Smooth muscle cell (in vitro differentiated cells): ENCODE results near the gene RNF4. TPM values are rescaled to one million over a fixed set of nuclear protein-coding genes. Genes with fewer than 3 reads are reported as not detected.

Source experiments
- DNase-seq: peaks from one replicate; lab custom pipeline; 2025; ENCODE audit not compliant: unreplicated experiment; lab: John Stamatoyannopoulos, UW
- H2AFZ ChIP-seq: fragments of 200-600 bp; sonication (generic); 2 replicates; pipeline ENCODE4 v1.6.0; 2016; ENCODE audit warnings: antibody characterized with exemption, low read depth, mild to moderate bottlenecking
- H3F3A ChIP-seq: fragments of 200-600 bp; sonication (generic); 2 replicates; pipeline ENCODE4 v1.6.0; 2017; ENCODE audit warnings: antibody characterized with exemption, low read depth
- H3K27ac ChIP-seq: fragments of 200-600 bp; sonication (generic); 2 replicates; pipeline ENCODE4 v1.5.1; 2016; ENCODE audit warnings: low read depth, mild to moderate bottlenecking
- H3K27me3 ChIP-seq: fragments of 200-600 bp; sonication (generic); 2 replicates; pipeline ENCODE4 v1.6.1; 2016; ENCODE audit warnings: low read depth, mild to moderate bottlenecking
- H3K36me3 ChIP-seq: fragments of 200-600 bp; sonication (generic); 2 replicates; pipeline ENCODE4 v1.5.1; 2016; ENCODE audit warnings: low read depth
- H3K4me1 ChIP-seq: fragments of 200-600 bp; sonication (generic); 2 replicates; pipeline ENCODE4 v1.5.1; 2016; ENCODE audit warnings: low read depth
- H3K4me2 ChIP-seq: fragments of 200-600 bp; sonication (generic); 2 replicates; pipeline ENCODE4 v1.6.0; 2016; ENCODE audit warnings: mild to moderate bottlenecking
- H3K4me3 ChIP-seq: fragments of 200-600 bp; sonication (generic); 2 replicates; pipeline ENCODE4 v1.5.1; 2016; ENCODE audit warnings: mild to moderate bottlenecking
- H3K79me2 ChIP-seq: fragments of 200-600 bp; sonication (generic); 2 replicates; pipeline ENCODE4 v1.6.0; 2016; ENCODE audit warnings: low read depth, mild to moderate bottlenecking
- H3K9ac ChIP-seq: fragments of 200-600 bp; sonication (generic); 2 replicates; pipeline ENCODE4 v1.6.0; 2016; ENCODE audit warnings: low read depth
- H3K9me3 ChIP-seq: fragments of 200-600 bp; sonication (generic); replicated peaks from 2 replicates; pipeline ENCODE4 v1.5.1; 2016; ENCODE audit warnings: low read depth
- H4K20me1 ChIP-seq: fragments of 200-600 bp; sonication (generic); 2 replicates; pipeline ENCODE4 v1.6.0; 2016; ENCODE audit warnings: low read depth
- WGBS: methylation state at CpG from one replicate; pipeline ENCODE4 v1.1.7; 2016; ENCODE audit warnings: low lambda C conversion rate; 5-methylcytosine and 5-hydroxymethylcytosine counted together
- polyA plus RNA-seq: library from polyadenylated mRNA; unstranded; fragments of >200 nt; fragmentation: Nextera tagmentation; extraction: Ambion mirVana; gene quantifications from 2 replicates; pipeline ENCODE4 v1.2.1, GENCODE V29; 2016
- total RNA-seq: library from RNA; depleted of rRNA; stranded (reverse); fragments of >200 nt; gene quantifications from 2 replicates; pipeline ENCODE4 v1.2.3, GENCODE V29; 2014
- TF ChIP-seq, protein P1 (sequence below): fragments of 200-600 bp; sonication (generic); IDR thresholded peaks from 2 replicates; pipeline ENCODE4 v1.5.1; 2017; ENCODE audit warnings: borderline replicate concordance, mild to moderate bottlenecking, antibody characterized with exemption; ENCODE audit not compliant: insufficient read depth, poor library complexity, severe bottlenecking

The RNF4 gene
- total and polyA plus RNA-seq, 2 experiments from 2014 or later: 47.3 to 47.8 TPM

DNA sequence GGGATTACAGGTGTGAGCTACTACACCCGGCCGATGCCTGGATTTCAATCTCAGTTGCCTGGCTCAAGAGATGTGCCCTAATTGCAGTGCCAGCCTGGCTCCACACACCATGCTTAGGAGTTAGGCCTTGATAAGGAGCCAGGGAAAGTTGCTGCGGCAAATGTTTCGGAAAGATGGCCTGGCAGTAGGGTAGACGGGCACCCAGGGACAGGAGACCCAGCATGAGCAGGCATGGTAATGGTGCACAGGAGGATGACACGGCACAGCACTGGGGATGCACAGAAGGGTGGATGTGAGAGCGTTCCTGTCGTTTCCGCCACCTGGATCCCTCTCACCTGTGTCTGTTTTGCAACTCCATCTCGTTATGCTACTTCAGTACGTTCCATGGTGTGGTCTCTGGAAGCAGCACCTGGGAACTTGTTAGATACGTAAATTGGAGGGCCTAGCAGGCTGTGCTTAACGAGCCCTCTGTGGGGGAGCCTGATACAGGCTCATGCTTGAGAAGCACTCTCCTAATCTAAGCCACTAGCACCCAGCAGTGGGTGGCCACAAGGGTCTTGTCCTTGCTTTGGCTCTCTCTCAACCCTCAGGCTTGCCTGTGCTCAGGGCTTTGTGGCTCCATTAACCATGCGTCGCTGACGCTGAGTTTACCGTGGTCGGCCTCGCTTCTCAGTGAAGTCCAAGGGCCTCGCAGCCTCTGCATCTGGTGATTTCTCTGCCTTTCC lies 20.3 kb downstream of the RNF4 start:
- no peaks in the 10 kb centered on the region for H3K9me3 ChIP-seq
- no peaks in the 10 kb centered on the region for H3K36me3 ChIP-seq
- no peak overlapping the region for H2AFZ ChIP-seq
- peaks cover 97% of the 10 kb centered on the region for H3K79me2 ChIP-seq
- no peak for DNase-seq
- H3K4me3 ChIP-seq: no peak overlapping the region
- 91% methylated on average over 20 of the region's 20 CpGs for WGBS
- H3K27ac ChIP-seq: peak overlapping the region; percentile 8
- peaks cover 100% of the 10 kb centered on the region for H4K20me1 ChIP-seq
- H3F3A ChIP-seq: no peaks in the 10 kb centered on the region
- no peaks in the 10 kb centered on the region for H3K27me3 ChIP-seq
- no peak overlapping the region for H3K4me2 ChIP-seq
- no peak overlapping the region for H3K9ac ChIP-seq
- peaks cover 12% of the 10 kb centered on the region for H3K4me1 ChIP-seq
- TF ChIP-seq, protein P1, sequence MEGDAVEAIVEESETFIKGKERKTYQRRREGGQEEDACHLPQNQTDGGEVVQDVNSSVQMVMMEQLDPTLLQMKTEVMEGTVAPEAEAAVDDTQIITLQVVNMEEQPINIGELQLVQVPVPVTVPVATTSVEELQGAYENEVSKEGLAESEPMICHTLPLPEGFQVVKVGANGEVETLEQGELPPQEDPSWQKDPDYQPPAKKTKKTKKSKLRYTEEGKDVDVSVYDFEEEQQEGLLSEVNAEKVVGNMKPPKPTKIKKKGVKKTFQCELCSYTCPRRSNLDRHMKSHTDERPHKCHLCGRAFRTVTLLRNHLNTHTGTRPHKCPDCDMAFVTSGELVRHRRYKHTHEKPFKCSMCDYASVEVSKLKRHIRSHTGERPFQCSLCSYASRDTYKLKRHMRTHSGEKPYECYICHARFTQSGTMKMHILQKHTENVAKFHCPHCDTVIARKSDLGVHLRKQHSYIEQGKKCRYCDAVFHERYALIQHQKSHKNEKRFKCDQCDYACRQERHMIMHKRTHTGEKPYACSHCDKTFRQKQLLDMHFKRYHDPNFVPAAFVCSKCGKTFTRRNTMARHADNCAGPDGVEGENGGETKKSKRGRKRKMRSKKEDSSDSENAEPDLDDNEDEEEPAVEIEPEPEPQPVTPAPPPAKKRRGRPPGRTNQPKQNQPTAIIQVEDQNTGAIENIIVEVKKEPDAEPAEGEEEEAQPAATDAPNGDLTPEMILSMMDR: no peak

DNA sequence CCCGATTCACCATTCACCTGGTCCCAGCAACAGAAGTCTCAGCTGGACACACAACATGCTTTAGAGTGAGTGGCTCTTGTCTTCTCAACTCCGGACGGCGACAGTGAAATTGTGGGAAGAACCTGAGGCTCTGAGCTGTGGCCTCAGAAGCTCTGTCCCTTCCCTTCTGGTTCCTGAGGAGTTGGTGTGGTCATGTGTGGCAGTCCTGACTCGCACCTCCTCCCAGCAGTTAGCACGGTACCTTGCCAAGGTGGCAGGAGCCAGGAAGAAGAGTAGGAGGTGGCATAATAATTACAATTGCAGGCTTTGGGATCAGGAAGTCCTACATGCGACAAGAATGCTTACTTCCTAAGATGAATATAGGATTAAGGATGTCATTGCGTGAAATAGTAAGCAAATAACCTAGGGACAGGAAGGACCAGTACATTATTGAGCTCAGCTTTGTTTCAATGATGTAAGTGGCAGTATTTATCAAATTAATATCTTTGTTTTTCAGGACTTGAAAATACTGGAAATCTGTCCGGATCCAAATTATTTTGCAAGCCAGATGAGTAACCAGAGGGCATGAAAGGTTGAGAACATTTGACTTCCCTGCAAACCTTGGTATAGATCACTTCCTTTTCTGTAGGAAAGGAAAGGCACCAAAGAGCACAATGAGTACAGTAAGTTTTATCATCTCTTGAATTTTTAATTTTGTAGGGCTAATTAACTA lies 21.1 kb downstream of the RNF4 start:
- no peaks in the 10 kb centered on the region for H3K36me3 ChIP-seq
- H3K4me2 ChIP-seq: no peak overlapping the region
- peaks cover 100% of the 10 kb centered on the region for H4K20me1 ChIP-seq
- peaks cover 4% of the 10 kb centered on the region for H3K4me1 ChIP-seq
- no peaks in the 10 kb centered on the region for H3K27me3 ChIP-seq
- TF ChIP-seq, protein P1: no peak
- no peak overlapping the region for H2AFZ ChIP-seq
- no peak overlapping the region for H3K9ac ChIP-seq
- peak overlapping the region; percentile 8 for H3K27ac ChIP-seq
- no peaks in the 10 kb centered on the region for H3F3A ChIP-seq
- H3K79me2 ChIP-seq: peaks cover 89% of the 10 kb centered on the region
- 94% methylated on average over 9 of the region's 9 CpGs for WGBS
- no peak overlapping the region for H3K4me3 ChIP-seq
- no peak for DNase-seq
- no peaks in the 10 kb centered on the region for H3K9me3 ChIP-seq

DNA sequence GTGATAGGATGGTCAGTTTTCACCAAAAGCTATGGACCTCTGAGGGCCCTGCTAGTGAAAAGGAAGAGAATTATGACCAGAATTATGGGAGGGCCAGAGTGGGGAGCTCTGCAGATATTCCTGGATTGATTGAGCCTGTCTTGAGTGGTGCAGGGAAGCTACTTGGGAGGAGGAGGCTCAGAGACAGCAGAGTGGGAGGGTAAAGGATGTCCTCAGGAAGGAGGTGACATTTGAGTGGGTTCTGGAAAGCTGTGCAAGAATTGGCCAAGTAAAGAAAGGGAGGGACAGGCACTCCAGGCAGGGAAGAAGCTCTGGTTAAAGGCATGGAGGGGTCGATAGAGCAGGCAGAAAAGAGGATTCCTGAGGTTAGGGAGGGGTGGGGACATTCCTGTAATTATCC lies 24.1 kb downstream of the RNF4 start:
- H3K9me3 ChIP-seq: no peaks in the 10 kb centered on the region
- DNase-seq: no peak
- peaks cover 98% of the 10 kb centered on the region for H4K20me1 ChIP-seq
- H3K27me3 ChIP-seq: no peaks in the 10 kb centered on the region
- H3K9ac ChIP-seq: no peak overlapping the region
- WGBS: 92% methylated on average over 1 of the region's 1 CpG
- H3K4me3 ChIP-seq: no peak overlapping the region
- H3K4me1 ChIP-seq: no peaks in the 10 kb centered on the region
- no peaks in the 10 kb centered on the region for H3F3A ChIP-seq
- H3K36me3 ChIP-seq: peaks cover 3% of the 10 kb centered on the region
- H3K4me2 ChIP-seq: no peak overlapping the region
- no peak overlapping the region for H3K27ac ChIP-seq
- TF ChIP-seq, protein P1: no peak
- no peak overlapping the region for H2AFZ ChIP-seq
- peaks cover 67% of the 10 kb centered on the region for H3K79me2 ChIP-seq
